ENCODE results near the gene CCNG2. TPM values are rescaled to one million over a fixed set of nuclear protein-coding genes. Genes with fewer than 3 reads are reported as not detected.

Gene CCNG2
- total and polyA plus RNA-seq, 2 of the 13 experiments (the other 11 are each of a cell fraction or from before 2014, with no cell fraction given), result 3.9 to 11.5 TPM

DNA sequence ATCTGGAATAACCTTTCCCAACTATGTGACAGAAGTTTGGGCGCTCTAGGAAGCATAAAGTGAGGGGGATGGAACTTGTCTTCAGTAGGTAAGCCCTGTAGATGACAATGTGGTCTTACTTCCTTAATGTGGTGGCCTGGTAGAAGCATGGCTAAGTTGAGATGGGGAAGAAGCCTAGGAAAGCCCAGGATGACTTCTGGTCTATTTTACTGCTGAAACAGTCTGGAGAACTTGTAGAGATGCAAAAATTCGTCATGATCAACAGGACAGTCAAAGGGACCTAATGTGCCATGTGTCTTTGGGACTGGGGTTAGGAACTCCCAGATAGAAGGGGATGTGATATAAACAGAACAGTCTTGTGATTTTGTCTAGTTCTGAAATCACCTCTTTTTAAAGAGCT, 40.8 kb downstream of the CCNG2 start:
- TF ChIP-seq, protein P1, sequence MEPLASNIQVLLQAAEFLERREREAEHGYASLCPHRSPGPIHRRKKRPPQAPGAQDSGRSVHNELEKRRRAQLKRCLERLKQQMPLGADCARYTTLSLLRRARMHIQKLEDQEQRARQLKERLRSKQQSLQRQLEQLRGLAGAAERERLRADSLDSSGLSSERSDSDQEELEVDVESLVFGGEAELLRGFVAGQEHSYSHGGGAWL (CRISPR knock-in tag; IDR thresholded peaks at IDR 0.05), result no peak
- TF ChIP-seq, protein P2, sequence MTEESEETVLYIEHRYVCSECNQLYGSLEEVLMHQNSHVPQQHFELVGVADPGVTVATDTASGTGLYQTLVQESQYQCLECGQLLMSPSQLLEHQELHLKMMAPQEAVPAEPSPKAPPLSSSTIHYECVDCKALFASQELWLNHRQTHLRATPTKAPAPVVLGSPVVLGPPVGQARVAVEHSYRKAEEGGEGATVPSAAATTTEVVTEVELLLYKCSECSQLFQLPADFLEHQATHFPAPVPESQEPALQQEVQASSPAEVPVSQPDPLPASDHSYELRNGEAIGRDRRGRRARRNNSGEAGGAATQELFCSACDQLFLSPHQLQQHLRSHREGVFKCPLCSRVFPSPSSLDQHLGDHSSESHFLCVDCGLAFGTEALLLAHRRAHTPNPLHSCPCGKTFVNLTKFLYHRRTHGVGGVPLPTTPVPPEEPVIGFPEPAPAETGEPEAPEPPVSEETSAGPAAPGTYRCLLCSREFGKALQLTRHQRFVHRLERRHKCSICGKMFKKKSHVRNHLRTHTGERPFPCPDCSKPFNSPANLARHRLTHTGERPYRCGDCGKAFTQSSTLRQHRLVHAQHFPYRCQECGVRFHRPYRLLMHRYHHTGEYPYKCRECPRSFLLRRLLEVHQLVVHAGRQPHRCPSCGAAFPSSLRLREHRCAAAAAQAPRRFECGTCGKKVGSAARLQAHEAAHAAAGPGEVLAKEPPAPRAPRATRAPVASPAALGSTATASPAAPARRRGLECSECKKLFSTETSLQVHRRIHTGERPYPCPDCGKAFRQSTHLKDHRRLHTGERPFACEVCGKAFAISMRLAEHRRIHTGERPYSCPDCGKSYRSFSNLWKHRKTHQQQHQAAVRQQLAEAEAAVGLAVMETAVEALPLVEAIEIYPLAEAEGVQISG (CRISPR knock-in tag; IDR thresholded peaks at IDR 0.05), result no peak
- TF ChIP-seq NPAS2 (CRISPR knock-in tag; IDR thresholded peaks at IDR 0.05; ENCODE audit: borderline replicate concordance) (no peak), KDM4B (CRISPR knock-in tag; IDR thresholded peaks at IDR 0.05) (no peak), ZNF75D (CRISPR knock-in tag; IDR thresholded peaks at IDR 0.05; ENCODE audit: borderline replicate concordance) (no peak), SATB2 (CRISPR knock-in tag; IDR thresholded peaks at IDR 0.05) (no peak), ZBTB38 (CRISPR knock-in tag; IDR thresholded peaks at IDR 0.05) (no peak), SOX6 (IDR thresholded peaks at IDR 0.05) (no peak), SOX6 (CRISPR knock-in tag; IDR thresholded peaks at IDR 0.05) (no peak), RBAK (CRISPR knock-in tag; IDR thresholded peaks at IDR 0.05) (no peak), RFXAP (CRISPR knock-in tag; IDR thresholded peaks at IDR 0.05; ENCODE audit: borderline replicate concordance) (no peak), SMARCC2 (IDR thresholded peaks at IDR 0.05) (no peak)
- TF ChIP-seq, protein P3, sequence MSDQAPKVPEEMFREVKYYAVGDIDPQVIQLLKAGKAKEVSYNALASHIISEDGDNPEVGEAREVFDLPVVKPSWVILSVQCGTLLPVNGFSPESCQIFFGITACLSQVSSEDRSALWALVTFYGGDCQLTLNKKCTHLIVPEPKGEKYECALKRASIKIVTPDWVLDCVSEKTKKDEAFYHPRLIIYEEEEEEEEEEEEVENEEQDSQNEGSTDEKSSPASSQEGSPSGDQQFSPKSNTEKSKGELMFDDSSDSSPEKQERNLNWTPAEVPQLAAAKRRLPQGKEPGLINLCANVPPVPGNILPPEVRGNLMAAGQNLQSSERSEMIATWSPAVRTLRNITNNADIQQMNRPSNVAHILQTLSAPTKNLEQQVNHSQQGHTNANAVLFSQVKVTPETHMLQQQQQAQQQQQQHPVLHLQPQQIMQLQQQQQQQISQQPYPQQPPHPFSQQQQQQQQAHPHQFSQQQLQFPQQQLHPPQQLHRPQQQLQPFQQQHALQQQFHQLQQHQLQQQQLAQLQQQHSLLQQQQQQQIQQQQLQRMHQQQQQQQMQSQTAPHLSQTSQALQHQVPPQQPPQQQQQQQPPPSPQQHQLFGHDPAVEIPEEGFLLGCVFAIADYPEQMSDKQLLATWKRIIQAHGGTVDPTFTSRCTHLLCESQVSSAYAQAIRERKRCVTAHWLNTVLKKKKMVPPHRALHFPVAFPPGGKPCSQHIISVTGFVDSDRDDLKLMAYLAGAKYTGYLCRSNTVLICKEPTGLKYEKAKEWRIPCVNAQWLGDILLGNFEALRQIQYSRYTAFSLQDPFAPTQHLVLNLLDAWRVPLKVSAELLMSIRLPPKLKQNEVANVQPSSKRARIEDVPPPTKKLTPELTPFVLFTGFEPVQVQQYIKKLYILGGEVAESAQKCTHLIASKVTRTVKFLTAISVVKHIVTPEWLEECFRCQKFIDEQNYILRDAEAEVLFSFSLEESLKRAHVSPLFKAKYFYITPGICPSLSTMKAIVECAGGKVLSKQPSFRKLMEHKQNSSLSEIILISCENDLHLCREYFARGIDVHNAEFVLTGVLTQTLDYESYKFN (CRISPR knock-in tag; conservative IDR thresholded peaks at IDR 0.05), result no peak
- TF ChIP-seq, protein P4, sequence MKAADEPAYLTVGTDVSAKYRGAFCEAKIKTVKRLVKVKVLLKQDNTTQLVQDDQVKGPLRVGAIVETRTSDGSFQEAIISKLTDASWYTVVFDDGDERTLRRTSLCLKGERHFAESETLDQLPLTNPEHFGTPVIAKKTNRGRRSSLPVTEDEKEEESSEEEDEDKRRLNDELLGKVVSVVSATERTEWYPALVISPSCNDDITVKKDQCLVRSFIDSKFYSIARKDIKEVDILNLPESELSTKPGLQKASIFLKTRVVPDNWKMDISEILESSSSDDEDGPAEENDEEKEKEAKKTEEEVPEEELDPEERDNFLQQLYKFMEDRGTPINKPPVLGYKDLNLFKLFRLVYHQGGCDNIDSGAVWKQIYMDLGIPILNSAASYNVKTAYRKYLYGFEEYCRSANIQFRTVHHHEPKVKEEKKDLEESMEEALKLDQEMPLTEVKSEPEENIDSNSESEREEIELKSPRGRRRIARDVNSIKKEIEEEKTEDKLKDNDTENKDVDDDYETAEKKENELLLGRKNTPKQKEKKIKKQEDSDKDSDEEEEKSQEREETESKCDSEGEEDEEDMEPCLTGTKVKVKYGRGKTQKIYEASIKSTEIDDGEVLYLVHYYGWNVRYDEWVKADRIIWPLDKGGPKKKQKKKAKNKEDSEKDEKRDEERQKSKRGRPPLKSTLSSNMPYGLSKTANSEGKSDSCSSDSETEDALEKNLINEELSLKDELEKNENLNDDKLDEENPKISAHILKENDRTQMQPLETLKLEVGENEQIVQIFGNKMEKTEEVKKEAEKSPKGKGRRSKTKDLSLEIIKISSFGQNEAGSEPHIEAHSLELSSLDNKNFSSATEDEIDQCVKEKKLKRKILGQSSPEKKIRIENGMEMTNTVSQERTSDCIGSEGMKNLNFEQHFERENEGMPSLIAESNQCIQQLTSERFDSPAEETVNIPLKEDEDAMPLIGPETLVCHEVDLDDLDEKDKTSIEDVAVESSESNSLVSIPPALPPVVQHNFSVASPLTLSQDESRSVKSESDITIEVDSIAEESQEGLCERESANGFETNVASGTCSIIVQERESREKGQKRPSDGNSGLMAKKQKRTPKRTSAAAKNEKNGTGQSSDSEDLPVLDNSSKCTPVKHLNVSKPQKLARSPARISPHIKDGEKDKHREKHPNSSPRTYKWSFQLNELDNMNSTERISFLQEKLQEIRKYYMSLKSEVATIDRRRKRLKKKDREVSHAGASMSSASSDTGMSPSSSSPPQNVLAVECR (CRISPR knock-in tag; IDR thresholded peaks at IDR 0.05; ENCODE audit: borderline replicate concordance), result no peak
- no peak for DNase-seq (ENCODE audit: low spot score)
- FAIRE-seq, result no peak
- Histone ChIP-seq H3K4me2 (ENCODE audit: low read depth, low read length) (no peak overlapping the region), H3K27me3 (ENCODE audit: control insufficient read depth in 1 of 2, insufficient read depth in 2 of 2, low read length in 2 of 2) (peaks cover 0 to 59% of the 10 kb centered on the region in 2 experiments; a peak in 3 of 5 replicates), H3K27ac (ENCODE audit: extremely low read length, insufficient read depth, low read length) (no peak overlapping the region), H3K79me2 (ENCODE audit: insufficient read depth, low read length) (no peaks in the 10 kb centered on the region), H3K4me1 (ENCODE audit: insufficient read depth, low read length) (no peaks in the 10 kb centered on the region), H4K20me1 (ENCODE audit: insufficient read depth, low read length) (no peaks in the 10 kb centered on the region), H3K36me3 (replicated peaks in 1 of 2; ENCODE audit: control insufficient read depth in 1 of 2, insufficient read depth in 2 of 2, low read length in 2 of 2) (no peaks in the 10 kb centered on the region), H2AFZ (ENCODE audit: low read length) (no peak overlapping the region), H3K4me3 (replicated peaks in 1 of 3; ENCODE audit: insufficient read depth in 1 of 3, low read depth in 2 of 3, low read length in 3 of 3) (no peak overlapping the region), H3K9ac (ENCODE audit: insufficient read depth, low read depth, low read length) (no peak overlapping the region), H3K9me3 (ENCODE audit: low read length) (no peaks in the 10 kb centered on the region)
- no peak for ATAC-seq
- in situ Hi-C loops (cut with HindIII; ENCODE audit: extremely low pct_ligation_motif_present, low pct_unique_long_range_greater_than_20kb) (no loop called here), intact Hi-C loops (cut with micrococcal nuclease; ENCODE audit: unreplicated experiment) (no loop called here)
- WGBS (ENCODE audit: low lambda C conversion rate), result 0% methylated on average over 1 of the region's 2 CpGs
- ChIA-PET CTCF (ENCODE audit: low intra/inter-chr PET ratio, low total read pairs) (no interaction called here), POLR2A (no interaction called here)
- BruUV-seq (replicated peaks), result no TSS peak

Data from HepG2 (cell line).